Gastroesophageal sphincter (tissue), 4 donors: ENCODE results near the gene FNTB. TPM values are rescaled to one million over a fixed set of nuclear protein-coding genes. Genes with fewer than 3 reads are reported as not detected.
A peak's percentile ranks its signal among the peaks of the same experiment; 100 is the strongest.

ENCODE experiments used
- ATAC-seq: fragments of 150-250 bp; one replicate; pipeline ENCODE4 v1.9.1; 2016; ENCODE audit warnings: mild to moderate bottlenecking, moderate library complexity
- H3K27ac ChIP-seq, 4 donors: fragments of 200-600 bp; sonication (generic) in 3 of 4; 1 replicate in 3 of 4; 2 replicates in 1 of 4; pipeline ENCODE4 v1.5.1; 2016 to 2019
- H3K27me3 ChIP-seq: fragments of 200-600 bp; sonication (generic); one replicate; pipeline ENCODE4 v1.5.1; 2019
- H3K36me3 ChIP-seq, 2 donors: fragments of 200-600 bp; sonication (generic); one replicate each; pipeline ENCODE4 v1.5.1; 2019; ENCODE audit warnings: control low read depth in 1 of 2
- H3K4me1 ChIP-seq, 3 donors: fragments of 200-600 bp; sonication (generic); 1 replicate in 2 of 3; 2 replicates in 1 of 3; pipeline ENCODE4 v1.5.1; 2016 to 2019; ENCODE audit warnings: control low read depth in 2 of 3
- H3K4me3 ChIP-seq, 2 donors: fragments of 200-600 bp; sonication (generic); one replicate each; pipeline ENCODE4 v1.5.1; 2019; ENCODE audit warnings: mild to moderate bottlenecking in 1 of 2, moderate library complexity in 1 of 2
- H3K9me3 ChIP-seq, 3 donors: fragments of 200-600 bp; sonication (generic); one replicate each; pipeline ENCODE4 v1.5.1; 2017 to 2019; ENCODE audit warnings: control low read depth in 2 of 3
- EP300 ChIP-seq: sonication (generic); formaldehyde crosslinking; IDR thresholded peaks from one replicate; pipeline ENCODE4 v1.6.1; 2017; ENCODE audit warnings: antibody characterized with exemption, mild to moderate bottlenecking
- POLR2A ChIP-seq, 2 donors: fragments of 450-650 bp; IDR thresholded peaks; one replicate each; pipeline ENCODE4 v1.6.1; 2017; ENCODE audit warnings: antibody characterized with exemption in 2 of 2, mild to moderate bottlenecking in 2 of 2, moderate library complexity in 1 of 2
- POLR2AphosphoS5 ChIP-seq: sonication (generic); formaldehyde crosslinking; IDR thresholded peaks from one replicate; pipeline ENCODE4 v1.6.1; 2017; ENCODE audit warnings: antibody characterized with exemption
- WGBS, 2 donors: methylation state at CpG; one replicate each; pipeline ENCODE4 v1.1.5; 2018; ENCODE audit warnings: low coverage in 1 of 2; 5-methylcytosine and 5-hydroxymethylcytosine counted together
- total RNA-seq, 4 donors: library from RNA; depleted of rRNA; stranded (reverse); fragments of >200 nt; gene quantifications; one replicate each; pipeline ENCODE4 v1.1.0, GENCODE V29; 2016
- TF ChIP-seq, protein P1 (sequence below), 4 experiments: fragments of 200-600 bp in 2 of 4; fragments of 450-650 bp in 2 of 4; sonication (generic) in 1 of 4; IDR thresholded peaks; one replicate each; pipeline ENCODE4 v1.5.1; 2017 to 2019; ENCODE audit warnings: antibody characterized with exemption in 4 of 4, mild to moderate bottlenecking in 2 of 4, moderate library complexity in 2 of 4

The FNTB gene
- total RNA-seq, 4 donors from 2014 or later: 12.5 to 22.7 (median 17.2) TPM

DNA sequence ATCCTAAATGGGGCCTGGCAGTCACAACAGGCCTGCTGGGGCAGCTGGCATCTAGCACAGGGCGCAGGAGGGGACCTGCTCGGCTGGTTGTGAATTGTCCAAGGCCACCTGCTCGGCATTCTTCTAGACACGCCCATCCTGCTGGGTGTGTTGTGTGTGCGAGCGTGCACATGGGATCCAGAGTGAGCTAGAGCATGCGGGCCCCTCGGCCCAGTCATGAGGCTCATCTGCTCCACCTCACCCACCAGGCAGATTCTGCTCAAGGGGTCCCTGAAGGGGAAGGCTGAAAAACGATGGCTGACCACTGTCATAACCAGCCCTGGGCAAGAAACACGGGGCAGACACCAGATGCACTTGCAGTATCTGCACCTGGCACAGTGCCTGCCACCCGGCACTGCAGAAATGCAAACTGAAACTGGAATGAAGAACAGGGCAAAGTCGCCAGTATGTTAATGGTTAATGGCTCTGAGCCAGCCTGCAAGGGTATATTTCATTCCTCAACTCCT is 83.8 kb downstream of the FNTB start:
- peaks cover 0 to 48% (median 0%) of the 10 kb centered on the region in 3 donors for H3K4me1 ChIP-seq
- no peaks in the 10 kb centered on the region for H3K9me3 ChIP-seq
- no peak for ATAC-seq
- H3K4me3 ChIP-seq: no peak overlapping the region
- 62 to 71% methylated on average over 1 to 6 of the region's 12 CpGs for WGBS, 2 donors
- H3K36me3 ChIP-seq: peaks cover 0 to 56% of the 10 kb centered on the region in 2 donors
- TF ChIP-seq POLR2AphosphoS5 (no peak), EP300 (no peak), POLR2A (IDR thresholded peaks at IDR 0.05) (no peak)
- TF ChIP-seq, protein P1, sequence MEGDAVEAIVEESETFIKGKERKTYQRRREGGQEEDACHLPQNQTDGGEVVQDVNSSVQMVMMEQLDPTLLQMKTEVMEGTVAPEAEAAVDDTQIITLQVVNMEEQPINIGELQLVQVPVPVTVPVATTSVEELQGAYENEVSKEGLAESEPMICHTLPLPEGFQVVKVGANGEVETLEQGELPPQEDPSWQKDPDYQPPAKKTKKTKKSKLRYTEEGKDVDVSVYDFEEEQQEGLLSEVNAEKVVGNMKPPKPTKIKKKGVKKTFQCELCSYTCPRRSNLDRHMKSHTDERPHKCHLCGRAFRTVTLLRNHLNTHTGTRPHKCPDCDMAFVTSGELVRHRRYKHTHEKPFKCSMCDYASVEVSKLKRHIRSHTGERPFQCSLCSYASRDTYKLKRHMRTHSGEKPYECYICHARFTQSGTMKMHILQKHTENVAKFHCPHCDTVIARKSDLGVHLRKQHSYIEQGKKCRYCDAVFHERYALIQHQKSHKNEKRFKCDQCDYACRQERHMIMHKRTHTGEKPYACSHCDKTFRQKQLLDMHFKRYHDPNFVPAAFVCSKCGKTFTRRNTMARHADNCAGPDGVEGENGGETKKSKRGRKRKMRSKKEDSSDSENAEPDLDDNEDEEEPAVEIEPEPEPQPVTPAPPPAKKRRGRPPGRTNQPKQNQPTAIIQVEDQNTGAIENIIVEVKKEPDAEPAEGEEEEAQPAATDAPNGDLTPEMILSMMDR (IDR thresholded peaks at IDR 0.05): no peak
- no peak overlapping the region for H3K27ac ChIP-seq
- H3K27me3 ChIP-seq: no peaks in the 10 kb centered on the region

DNA sequence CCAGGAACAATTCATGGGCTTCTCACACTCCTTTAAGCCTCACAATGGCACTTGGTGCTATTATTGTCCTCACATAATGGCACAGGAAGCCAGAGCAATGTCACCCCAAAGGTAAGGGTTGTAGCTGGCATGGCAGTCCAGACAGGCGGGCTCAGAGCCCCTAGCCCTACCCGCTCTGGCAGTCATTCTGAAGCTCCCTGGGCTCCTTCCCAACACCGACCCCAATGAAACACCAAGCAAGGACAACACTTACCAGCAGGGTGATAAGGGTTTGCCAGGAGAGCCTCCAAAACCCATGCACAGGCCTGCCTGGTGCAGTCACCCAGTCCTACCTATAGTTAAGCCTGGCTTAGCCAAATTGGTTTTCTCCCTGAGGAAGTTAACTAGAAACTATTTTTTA is 84.8 kb downstream of the FNTB start:
- Histone ChIP-seq H3K27me3 (no peaks in the 10 kb centered on the region), H3K27ac (no peak overlapping the region), H3K36me3 (peaks cover 0 to 56% of the 10 kb centered on the region in 2 donors), H3K9me3 (no peaks in the 10 kb centered on the region), H3K4me1 (peaks cover 0 to 56% (median 0%) of the 10 kb centered on the region in 3 donors), H3K4me3 (no peak overlapping the region)
- TF ChIP-seq POLR2A (IDR thresholded peaks at IDR 0.05) (no peak), EP300 (no peak), POLR2AphosphoS5 (no peak)
- TF ChIP-seq, protein P1 (IDR thresholded peaks at IDR 0.05): no peak
- ATAC-seq: no peak
- WGBS, 2 donors: no CpG with 5 or more reads among the region's 3 CpGs

DNA sequence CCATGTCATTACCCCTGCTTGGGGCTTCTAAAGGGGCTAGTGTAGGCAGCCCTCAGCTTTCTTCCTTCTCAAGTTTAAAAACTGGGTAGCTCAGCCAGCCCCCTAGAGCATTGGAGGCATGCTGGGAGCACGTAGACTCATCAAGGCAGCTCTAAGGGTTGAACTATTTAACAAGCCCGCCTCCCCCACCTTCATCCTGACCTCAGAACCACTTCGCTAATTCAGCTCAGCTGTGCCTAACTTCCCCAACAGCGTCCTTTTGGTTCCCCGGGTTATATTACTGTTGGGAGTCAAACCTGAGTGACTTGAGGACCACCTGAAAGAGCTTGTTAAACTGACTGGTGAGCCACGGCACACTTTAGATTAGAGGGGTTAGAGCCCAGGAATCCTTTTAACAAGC is 85.6 kb downstream of the FNTB start:
- no peak for TF ChIP-seq POLR2A (IDR thresholded peaks at IDR 0.05)
- no peak for TF ChIP-seq EP300
- TF ChIP-seq POLR2AphosphoS5: no peak
- TF ChIP-seq, protein P1 (IDR thresholded peaks at IDR 0.05): no peak
- Histone ChIP-seq H3K27ac (no peak overlapping the region), H3K27me3 (no peaks in the 10 kb centered on the region), H3K36me3 (peaks cover 0 to 61% of the 10 kb centered on the region in 2 donors), H3K4me1 (peaks cover 0 to 63% (median 0%) of the 10 kb centered on the region in 3 donors), H3K9me3 (no peaks in the 10 kb centered on the region), H3K4me3 (no peak overlapping the region)
- no peak for ATAC-seq
- 94 to 100% methylated on average over 2 to 5 of the region's 6 CpGs for WGBS, 2 donors

DNA sequence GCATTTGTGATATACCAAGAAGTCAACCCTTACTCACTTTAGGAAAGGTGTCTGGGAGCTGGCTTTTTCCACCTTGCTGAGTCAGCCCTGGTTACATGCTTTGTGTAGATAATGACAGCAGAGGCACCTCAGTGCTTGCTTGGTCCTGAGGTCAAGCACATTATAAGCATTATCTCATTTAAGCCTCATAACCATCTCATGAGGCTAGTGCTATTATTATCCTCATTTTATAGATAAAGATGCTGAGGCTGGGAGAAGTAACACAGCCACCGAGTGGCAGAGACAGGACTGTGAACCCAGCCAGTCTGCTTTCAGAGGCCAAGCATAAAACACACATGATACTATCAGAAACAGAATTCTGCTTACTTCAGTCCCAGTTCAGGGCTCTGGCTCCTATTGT is 86.2 kb downstream of the FNTB start:
- ATAC-seq: no peak
- Histone ChIP-seq H3K36me3 (peaks cover 0 to 68% of the 10 kb centered on the region in 2 donors), H3K9me3 (no peaks in the 10 kb centered on the region), H3K4me3 (no peak overlapping the region), H3K27ac (no peak overlapping the region), H3K4me1 (peaks cover 0 to 68% (median 0%) of the 10 kb centered on the region in 3 donors), H3K27me3 (no peaks in the 10 kb centered on the region)
- TF ChIP-seq, protein P1 (IDR thresholded peaks at IDR 0.05): no peak
- no peak for TF ChIP-seq EP300
- TF ChIP-seq POLR2AphosphoS5: no peak
- TF ChIP-seq POLR2A (IDR thresholded peaks at IDR 0.05): no peak
- WGBS, 2 donors: 100% methylated on average over 1 of the region's 1 CpG

DNA sequence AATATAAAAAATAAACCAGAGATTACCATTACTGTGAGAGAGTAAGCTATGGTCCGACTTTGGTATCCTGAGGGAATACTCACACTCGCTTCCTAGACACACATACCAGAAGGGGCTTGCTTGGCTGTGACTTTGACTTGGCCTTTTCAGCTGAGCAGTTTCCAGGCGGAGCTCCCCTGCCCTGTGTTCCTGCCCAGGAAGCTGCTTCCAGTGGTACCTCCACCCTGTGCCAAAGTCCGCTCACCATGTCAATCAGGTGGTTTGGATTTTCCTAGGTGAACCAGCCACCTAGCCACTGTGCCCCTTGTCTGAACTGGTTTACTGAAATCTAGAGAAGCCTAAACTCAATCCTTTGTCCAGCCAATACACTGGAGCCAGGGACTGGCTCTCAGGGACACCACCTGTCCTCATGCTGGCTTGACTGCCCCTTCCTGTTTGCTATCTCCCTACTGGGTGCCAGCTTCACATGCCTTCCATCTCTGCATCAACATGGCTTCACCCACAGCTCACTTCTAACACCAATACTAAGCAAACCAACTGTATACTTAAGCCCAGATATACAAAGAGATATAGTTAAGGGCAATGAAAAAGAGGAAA is 87.0 kb downstream of the FNTB start:
- Histone ChIP-seq H3K4me1 (peaks cover 0 to 74% (median under 1%) of the 10 kb centered on the region in 3 donors), H3K36me3 (peaks cover 0 to 70% of the 10 kb centered on the region in 2 donors), H3K27me3 (no peaks in the 10 kb centered on the region), H3K9me3 (no peaks in the 10 kb centered on the region), H3K27ac (peak overlapping the region in 1 of 4 donors; percentile 6), H3K4me3 (no peak overlapping the region)
- 93% methylated on average over 3 to 4 of the region's 4 CpGs for WGBS, 2 donors
- ATAC-seq: no peak
- TF ChIP-seq, protein P1 (IDR thresholded peaks at IDR 0.05): no peak
- TF ChIP-seq POLR2A (IDR thresholded peaks at IDR 0.05): no peak
- no peak for TF ChIP-seq EP300
- TF ChIP-seq POLR2AphosphoS5: no peak
